ENCODE measurements around the gene CCDC85C. TPM values are rescaled to one million over a fixed set of nuclear protein-coding genes. Genes with fewer than 3 reads are reported as not detected.

Gene CCDC85C
- polyA plus RNA-seq, 1 experiment: 7.2 TPM

GRCh38 chr14:99571303-99571986 lies 32.6 kb downstream of the CCDC85C start:
- Histone ChIP-seq H3K4me3 (ENCODE audit: low read depth, low read length) (no peak overlapping the region), H3K27ac (ENCODE audit: low read depth, low read length) (no peak overlapping the region), H3K9me3 (ENCODE audit: control insufficient read depth, insufficient read depth, low read length) (no peaks in the 10 kb centered on the region), H3K27me3 (ENCODE audit: control insufficient read depth, insufficient read depth, low read length) (no peaks in the 10 kb centered on the region)
- TF ChIP-seq, protein P1, sequence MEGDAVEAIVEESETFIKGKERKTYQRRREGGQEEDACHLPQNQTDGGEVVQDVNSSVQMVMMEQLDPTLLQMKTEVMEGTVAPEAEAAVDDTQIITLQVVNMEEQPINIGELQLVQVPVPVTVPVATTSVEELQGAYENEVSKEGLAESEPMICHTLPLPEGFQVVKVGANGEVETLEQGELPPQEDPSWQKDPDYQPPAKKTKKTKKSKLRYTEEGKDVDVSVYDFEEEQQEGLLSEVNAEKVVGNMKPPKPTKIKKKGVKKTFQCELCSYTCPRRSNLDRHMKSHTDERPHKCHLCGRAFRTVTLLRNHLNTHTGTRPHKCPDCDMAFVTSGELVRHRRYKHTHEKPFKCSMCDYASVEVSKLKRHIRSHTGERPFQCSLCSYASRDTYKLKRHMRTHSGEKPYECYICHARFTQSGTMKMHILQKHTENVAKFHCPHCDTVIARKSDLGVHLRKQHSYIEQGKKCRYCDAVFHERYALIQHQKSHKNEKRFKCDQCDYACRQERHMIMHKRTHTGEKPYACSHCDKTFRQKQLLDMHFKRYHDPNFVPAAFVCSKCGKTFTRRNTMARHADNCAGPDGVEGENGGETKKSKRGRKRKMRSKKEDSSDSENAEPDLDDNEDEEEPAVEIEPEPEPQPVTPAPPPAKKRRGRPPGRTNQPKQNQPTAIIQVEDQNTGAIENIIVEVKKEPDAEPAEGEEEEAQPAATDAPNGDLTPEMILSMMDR (IDR thresholded peaks at IDR 0.05; ENCODE audit: low read depth, low read length): no peak
- CTCF ChIA-PET: no interaction called here
- no peak for DNase-seq (ENCODE audit: low read depth, low spot score)
- POLR2A ChIA-PET: no interaction called here

DNA sequence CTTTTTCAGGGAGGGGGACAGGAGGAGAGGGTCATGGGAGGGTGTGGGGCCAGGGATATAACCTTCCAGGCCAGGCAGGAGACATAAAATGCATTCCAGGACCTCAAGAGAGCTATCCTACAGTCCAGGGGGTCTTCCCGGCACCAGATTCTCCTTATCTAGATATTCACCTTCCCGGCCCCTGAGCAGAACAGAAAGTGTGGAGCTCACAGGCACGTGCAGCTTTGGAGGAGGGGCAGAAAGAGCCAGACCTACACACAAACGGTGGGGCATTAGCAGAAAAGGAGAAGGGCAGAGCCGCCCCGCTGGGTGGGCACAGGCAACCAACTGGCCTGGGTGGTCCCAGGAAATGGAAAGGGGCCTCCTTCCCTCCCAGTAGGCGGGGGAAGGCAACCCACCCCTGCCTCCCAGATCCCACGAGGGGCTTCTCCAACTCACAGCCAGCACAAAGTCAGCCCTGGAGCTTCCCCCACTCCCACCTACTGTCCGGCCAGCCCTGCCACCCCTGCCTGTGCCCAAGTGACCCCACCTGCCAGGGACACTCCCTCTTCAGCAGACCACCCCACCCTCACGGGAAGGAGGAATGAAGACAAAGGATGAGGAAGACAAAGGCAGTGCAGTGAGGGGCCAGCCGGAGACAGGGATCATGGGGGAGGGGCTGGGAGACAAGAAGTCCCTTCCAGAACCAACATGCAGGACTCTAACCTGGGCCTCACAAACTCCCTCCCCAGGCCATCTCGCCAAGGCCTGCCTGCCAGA lies 33.3 kb downstream of the CCDC85C start:
- DNase-seq (ENCODE audit: low read depth, low spot score): no peak
- no peak overlapping the region for H3K4me3 ChIP-seq (ENCODE audit: low read depth, low read length)
- no peaks in the 10 kb centered on the region for H3K27me3 ChIP-seq (ENCODE audit: control insufficient read depth, insufficient read depth, low read length)
- ChIA-PET CTCF (interaction anchor here (0.7 kb wide), 1 partner anchor 463 kb away, joined by 3 read pairs; no protein-coding TSS in a partner anchor), POLR2A (no interaction called here)
- TF ChIP-seq, protein P1 (IDR thresholded peaks at IDR 0.05; ENCODE audit: low read depth, low read length): no peak
- no peaks in the 10 kb centered on the region for H3K9me3 ChIP-seq (ENCODE audit: control insufficient read depth, insufficient read depth, low read length)
- H3K27ac ChIP-seq (ENCODE audit: low read depth, low read length): no peak overlapping the region

DNA sequence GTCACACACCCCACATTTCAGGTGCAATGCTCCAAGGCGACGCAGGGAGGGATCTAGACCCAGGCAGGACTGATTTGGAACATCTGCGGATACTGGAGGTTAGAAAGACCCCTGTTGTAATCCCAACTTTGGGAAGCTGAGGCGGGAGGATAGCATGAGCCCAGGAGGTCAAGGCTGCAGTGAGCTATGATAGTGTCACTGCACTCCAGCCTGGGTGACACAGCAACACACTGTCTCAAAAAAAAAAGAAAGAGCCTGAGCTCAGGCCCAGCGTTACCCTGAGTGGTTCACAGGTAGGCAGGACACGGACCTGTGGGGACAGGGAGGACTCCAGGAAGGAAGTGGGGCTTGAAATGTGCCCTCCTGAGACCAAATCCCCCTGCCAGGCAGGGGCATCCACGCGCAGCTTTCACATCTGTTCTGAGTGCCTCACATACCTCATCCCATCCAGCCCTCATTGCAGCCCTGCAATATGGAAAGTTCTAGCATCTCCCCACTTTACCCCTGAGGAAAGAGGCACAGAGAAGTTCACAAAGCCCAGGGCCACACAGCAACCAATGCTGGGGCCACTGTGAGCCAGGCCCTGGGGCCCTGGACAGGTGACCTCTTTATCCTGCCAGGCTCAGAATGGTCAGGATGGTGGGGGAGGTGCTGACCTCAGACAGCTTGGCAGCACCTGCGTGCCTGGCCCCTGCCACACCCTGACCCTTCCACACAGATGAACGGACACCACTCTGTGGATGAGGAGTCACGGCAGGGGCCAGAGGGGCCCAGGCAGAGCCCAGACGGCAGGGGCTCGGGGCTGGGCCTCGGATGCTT lies 34.1 kb downstream of the CCDC85C start:
- CTCF ChIA-PET: interaction anchor here (0.7 kb wide), 1 partner anchor 464 kb away, joined by 3 read pairs; no protein-coding TSS in a partner anchor
- TF ChIP-seq, protein P1 (IDR thresholded peaks at IDR 0.05; ENCODE audit: low read depth, low read length): no peak
- POLR2A ChIA-PET: no interaction called here
- H3K9me3 ChIP-seq (ENCODE audit: control insufficient read depth, insufficient read depth, low read length): no peaks in the 10 kb centered on the region
- DNase-seq (ENCODE audit: low read depth, low spot score): no peak
- no peak overlapping the region for H3K4me3 ChIP-seq (ENCODE audit: low read depth, low read length)
- no peak overlapping the region for H3K27ac ChIP-seq (ENCODE audit: low read depth, low read length)
- H3K27me3 ChIP-seq (ENCODE audit: control insufficient read depth, insufficient read depth, low read length): no peaks in the 10 kb centered on the region

DNA sequence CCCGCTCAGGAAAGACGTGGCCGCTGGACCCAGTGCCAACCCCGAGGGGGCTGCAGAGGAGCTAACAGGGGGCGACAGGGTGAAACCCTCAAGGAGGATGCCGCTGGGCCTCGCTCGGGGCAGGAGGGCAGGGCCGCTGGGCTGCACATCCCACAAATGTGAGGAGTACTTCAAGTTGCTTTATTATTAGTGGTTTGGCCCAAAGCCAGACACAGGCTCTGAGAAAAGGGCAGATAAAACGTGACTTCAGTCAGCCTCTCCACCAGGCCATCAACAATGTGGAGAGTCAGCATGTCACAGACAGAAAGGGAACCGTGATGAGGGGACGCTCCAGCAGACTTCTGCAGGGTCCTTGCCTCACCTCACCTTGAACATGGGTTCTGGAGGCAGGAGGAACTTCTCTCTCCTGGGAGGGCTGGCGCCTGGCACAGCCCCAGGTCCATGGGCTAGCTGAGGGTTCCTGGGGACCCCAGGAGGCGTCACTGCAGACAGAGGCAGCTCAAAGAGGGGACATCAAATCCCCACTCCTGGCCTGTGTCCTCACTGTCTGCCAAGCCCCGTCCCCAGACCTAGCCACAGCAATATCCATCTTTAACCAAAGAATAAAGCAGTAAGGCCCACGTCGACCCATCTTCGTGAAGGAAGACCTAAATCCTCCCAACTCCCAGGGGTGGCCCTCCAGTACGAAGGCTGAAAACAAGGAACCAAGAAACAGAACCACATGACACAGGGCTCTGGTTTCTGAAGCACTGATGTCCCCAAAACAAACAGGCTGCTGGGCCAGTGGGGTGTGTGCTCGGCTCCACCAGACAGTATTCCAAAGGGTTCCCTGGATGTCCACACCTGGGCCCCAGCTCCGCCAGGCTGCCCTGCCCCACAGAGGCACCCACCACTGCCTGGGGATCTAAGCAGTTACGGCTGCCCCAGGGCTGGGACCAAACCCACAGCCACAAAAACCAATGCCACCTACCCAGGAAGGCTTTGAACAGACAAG lies 35.1 kb downstream of the CCDC85C start:
- TF ChIP-seq, protein P1 (IDR thresholded peaks at IDR 0.05; ENCODE audit: low read depth, low read length): no peak
- Histone ChIP-seq H3K4me3 (ENCODE audit: low read depth, low read length) (no peak overlapping the region), H3K27me3 (ENCODE audit: control insufficient read depth, insufficient read depth, low read length) (no peaks in the 10 kb centered on the region), H3K9me3 (ENCODE audit: control insufficient read depth, insufficient read depth, low read length) (no peaks in the 10 kb centered on the region), H3K27ac (ENCODE audit: low read depth, low read length) (no peak overlapping the region)
- CTCF ChIA-PET: interaction anchor here (1.1 kb wide), 1 partner anchor 39 kb away, joined by 3 read pairs; no protein-coding TSS in a partner anchor
- DNase-seq (ENCODE audit: low read depth, low spot score): no peak
- POLR2A ChIA-PET: interaction anchor here (0.6 kb wide), 1 partner anchor 33 kb away, joined by 3 read pairs; no protein-coding TSS in a partner anchor

Measured in AG04450 (cell line).